ENCODE data around the gene TRIP12.

TRIP12 gene

DNA sequence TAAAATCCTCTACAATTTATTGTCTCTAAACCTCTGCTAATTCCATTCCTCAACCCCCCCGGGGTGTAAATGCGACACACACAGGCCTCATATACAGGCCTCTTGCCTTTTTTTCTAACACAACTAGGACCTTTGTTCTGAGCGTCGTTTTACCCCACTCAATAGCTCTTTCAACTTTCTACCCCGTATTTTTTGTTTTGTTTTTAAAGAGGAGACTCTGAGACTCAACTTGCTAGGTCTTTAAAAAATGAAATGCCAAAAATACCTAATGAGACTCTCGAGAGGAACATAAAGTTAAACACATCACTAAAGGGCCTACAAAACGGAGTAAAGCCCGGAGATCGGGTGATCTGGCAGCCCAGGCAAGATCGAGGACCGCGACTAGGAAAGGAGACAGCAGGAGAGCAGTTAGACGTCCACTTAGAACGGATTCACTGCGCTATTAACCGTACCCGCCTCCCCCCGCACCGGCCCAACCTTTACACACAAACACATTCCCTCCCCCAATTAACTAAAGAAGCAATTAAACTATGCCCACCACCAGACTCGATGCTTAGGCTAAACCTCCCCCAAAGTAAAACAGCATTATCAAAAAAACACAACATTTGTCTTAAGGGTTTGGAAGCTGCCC, 1.7 kb downstream of the TRIP12 start:
- TF ChIP-seq POLR2AphosphoS5 (IDR thresholded peaks at IDR 0.05; ENCODE audit: low read depth, low read length) = no peak
- no peak for TF ChIP-seq TAF1 (IDR thresholded peaks at IDR 0.05; ENCODE audit: borderline replicate concordance, insufficient read depth, low read length)
- TF ChIP-seq, protein P1, sequence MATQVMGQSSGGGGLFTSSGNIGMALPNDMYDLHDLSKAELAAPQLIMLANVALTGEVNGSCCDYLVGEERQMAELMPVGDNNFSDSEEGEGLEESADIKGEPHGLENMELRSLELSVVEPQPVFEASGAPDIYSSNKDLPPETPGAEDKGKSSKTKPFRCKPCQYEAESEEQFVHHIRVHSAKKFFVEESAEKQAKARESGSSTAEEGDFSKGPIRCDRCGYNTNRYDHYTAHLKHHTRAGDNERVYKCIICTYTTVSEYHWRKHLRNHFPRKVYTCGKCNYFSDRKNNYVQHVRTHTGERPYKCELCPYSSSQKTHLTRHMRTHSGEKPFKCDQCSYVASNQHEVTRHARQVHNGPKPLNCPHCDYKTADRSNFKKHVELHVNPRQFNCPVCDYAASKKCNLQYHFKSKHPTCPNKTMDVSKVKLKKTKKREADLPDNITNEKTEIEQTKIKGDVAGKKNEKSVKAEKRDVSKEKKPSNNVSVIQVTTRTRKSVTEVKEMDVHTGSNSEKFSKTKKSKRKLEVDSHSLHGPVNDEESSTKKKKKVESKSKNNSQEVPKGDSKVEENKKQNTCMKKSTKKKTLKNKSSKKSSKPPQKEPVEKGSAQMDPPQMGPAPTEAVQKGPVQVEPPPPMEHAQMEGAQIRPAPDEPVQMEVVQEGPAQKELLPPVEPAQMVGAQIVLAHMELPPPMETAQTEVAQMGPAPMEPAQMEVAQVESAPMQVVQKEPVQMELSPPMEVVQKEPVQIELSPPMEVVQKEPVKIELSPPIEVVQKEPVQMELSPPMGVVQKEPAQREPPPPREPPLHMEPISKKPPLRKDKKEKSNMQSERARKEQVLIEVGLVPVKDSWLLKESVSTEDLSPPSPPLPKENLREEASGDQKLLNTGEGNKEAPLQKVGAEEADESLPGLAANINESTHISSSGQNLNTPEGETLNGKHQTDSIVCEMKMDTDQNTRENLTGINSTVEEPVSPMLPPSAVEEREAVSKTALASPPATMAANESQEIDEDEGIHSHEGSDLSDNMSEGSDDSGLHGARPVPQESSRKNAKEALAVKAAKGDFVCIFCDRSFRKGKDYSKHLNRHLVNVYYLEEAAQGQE (IDR thresholded peaks at IDR 0.05; ENCODE audit: insufficient read depth in 1 of 2, low read depth in 2 of 2, low read length in 2 of 2) = no peak
- no peak for TF ChIP-seq SIN3A (IDR thresholded peaks at IDR 0.05; ENCODE audit: borderline replicate concordance, insufficient read depth, low read length)
- TF ChIP-seq FOXP2 (optimal IDR thresholded peaks at IDR 0.05; ENCODE audit: borderline replicate concordance, extremely low read depth, extremely low read length, insufficient read depth) = no peak

DNA sequence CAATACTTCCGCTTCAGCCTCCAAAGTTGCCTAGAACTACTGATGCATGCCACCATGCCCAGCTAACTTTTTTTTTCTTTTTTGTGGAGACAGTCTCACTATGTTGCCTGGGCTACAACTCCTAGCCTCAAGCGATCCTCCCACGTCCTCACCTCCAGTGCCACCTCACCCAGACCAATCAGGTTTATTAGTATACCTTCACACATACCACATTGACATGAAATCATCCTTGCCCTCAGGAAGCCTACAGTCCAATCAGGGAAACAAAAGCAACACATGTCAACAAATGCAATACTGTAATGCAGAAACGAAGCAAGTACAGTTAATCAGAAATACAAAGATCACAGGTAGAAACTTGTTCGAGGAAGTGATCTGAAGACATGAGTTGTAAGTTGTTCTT, 4.0 kb downstream of the TRIP12 start:
- TF ChIP-seq FOXP2 (optimal IDR thresholded peaks at IDR 0.05; ENCODE audit: borderline replicate concordance, extremely low read depth, extremely low read length, insufficient read depth) = no peak
- TF ChIP-seq POLR2AphosphoS5 (IDR thresholded peaks at IDR 0.05; ENCODE audit: low read depth, low read length) = no peak

DNA sequence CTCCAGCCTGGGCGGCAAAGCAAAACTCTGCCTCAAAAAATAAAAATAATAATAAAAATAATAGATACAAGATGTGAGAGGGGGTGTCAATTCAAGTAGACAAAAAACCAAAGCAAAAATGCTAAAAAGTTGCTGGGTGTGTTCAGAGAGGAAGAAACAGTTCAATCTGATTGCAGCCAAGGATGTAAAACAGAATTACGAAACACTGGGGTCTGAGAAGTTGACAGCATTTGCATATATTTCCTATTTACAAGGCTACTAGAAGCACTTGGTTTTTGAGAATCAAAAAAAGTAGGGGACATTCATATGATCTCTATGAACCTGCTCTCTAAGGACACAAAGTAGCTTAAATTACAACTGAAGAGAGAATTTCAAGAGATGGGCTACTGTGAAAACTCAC, 7.6 kb downstream of the TRIP12 start:
- no peak for TF ChIP-seq FOXP2 (optimal IDR thresholded peaks at IDR 0.05; ENCODE audit: borderline replicate concordance, extremely low read depth, extremely low read length, insufficient read depth)
- TF ChIP-seq POLR2AphosphoS5 (IDR thresholded peaks at IDR 0.05; ENCODE audit: low read depth, low read length) = no peak
- TF ChIP-seq, protein P1 (IDR thresholded peaks at IDR 0.05; ENCODE audit: insufficient read depth in 1 of 2, low read depth in 2 of 2, low read length in 2 of 2) = no peak
- TF ChIP-seq SIN3A (IDR thresholded peaks at IDR 0.05; ENCODE audit: borderline replicate concordance, insufficient read depth, low read length) = no peak
- TF ChIP-seq TAF1 (IDR thresholded peaks at IDR 0.05; ENCODE audit: borderline replicate concordance, insufficient read depth, low read length) = no peak

DNA sequence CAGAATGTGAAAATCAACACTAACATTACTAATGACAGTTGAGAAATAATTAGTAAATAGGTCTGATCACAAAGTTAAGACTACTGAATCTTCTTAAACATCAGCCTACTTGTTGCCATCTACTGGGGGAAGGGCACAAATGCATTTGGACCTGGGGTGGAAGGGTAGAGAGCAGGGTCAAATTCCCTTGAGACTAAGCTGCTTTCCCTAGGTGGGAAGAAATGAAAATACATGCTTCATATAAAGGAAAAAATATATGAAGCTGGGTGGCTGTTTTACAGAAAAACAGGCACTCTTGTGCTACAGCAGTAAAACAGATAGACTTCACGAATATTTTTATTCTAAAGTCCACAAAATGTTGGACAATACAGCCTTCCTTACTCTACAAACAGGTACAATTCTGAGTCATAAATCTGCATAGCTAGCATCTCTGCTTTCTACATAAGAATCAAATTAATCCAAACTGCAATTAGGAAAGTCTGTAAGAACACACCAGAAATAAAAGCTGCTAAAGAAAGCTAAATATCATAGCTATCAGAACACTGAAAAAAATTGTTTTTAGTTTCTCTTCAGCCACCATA, 10.9 kb downstream of the TRIP12 start:
- TF ChIP-seq TAF1 (IDR thresholded peaks at IDR 0.05; ENCODE audit: borderline replicate concordance, insufficient read depth, low read length) = no peak
- TF ChIP-seq, protein P1 (IDR thresholded peaks at IDR 0.05; ENCODE audit: insufficient read depth in 1 of 2, low read depth in 2 of 2, low read length in 2 of 2) = no peak
- TF ChIP-seq FOXP2 (optimal IDR thresholded peaks at IDR 0.05; ENCODE audit: borderline replicate concordance, extremely low read depth, extremely low read length, insufficient read depth) = no peak
- TF ChIP-seq POLR2AphosphoS5 (IDR thresholded peaks at IDR 0.05; ENCODE audit: low read depth, low read length) = no peak
- no peak for TF ChIP-seq SIN3A (IDR thresholded peaks at IDR 0.05; ENCODE audit: borderline replicate concordance, insufficient read depth, low read length)

DNA sequence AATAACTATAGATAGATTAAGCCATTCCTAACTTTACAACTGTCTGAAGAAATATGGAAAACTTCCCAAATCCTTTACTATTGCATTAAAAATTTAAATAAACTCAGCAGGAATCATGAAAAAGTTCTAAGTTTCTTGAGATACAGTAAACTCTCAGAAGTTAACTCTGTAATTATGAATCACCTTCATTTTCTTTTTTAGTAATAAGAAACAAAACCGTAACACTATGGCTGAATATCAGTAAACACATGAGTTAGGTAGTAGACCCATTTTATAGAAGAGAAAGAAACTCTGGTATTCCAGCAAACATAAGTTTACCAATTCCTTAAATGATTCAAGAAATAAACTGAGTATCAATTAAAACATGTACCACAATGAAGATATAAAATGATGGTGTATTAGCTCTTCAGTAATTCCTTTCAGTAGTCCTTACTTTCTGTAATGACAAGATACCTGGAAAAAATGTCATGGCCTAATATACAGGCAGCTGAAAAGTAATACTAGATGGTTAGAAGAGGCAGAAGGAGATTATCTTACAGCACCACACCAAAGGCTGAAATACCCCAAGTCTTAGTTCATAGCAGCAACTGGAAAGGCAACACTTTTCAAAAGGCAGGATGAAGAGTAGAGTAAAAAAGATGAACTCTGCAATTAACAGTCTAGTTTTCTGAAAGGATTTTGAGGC, 11.5 kb downstream of the TRIP12 start:
- TF ChIP-seq FOXP2 (optimal IDR thresholded peaks at IDR 0.05; ENCODE audit: borderline replicate concordance, extremely low read depth, extremely low read length, insufficient read depth) = no peak
- no peak for TF ChIP-seq SIN3A (IDR thresholded peaks at IDR 0.05; ENCODE audit: borderline replicate concordance, insufficient read depth, low read length)
- no peak for TF ChIP-seq TAF1 (IDR thresholded peaks at IDR 0.05; ENCODE audit: borderline replicate concordance, insufficient read depth, low read length)
- TF ChIP-seq, protein P1 (IDR thresholded peaks at IDR 0.05; ENCODE audit: insufficient read depth in 1 of 2, low read depth in 2 of 2, low read length in 2 of 2) = no peak
- TF ChIP-seq POLR2AphosphoS5 (IDR thresholded peaks at IDR 0.05; ENCODE audit: low read depth, low read length) = no peak

Measured in PFSK-1 (cell line).